Stimulated activated CD4-positive, alpha-beta T cell treated with anti-CD3 and anti-CD28 coated beads, Interleukin-4, amount 100 ng/mL, for 48 hours (primary cell): ENCODE data around the gene SUPT3H.
"Not testable (repeated sequence)": the region's sequence is repeated elsewhere in the genome, so short reads cannot be mapped to it uniquely, and the experiment has no call there.

Source experiments
- DNase-seq, 2 donors: peaks; one replicate each; pipeline ENCODE4 v3.0.0-alpha.2; 2020; ENCODE audit warnings: low read depth in 2 of 2

SUPT3H gene

DNA sequence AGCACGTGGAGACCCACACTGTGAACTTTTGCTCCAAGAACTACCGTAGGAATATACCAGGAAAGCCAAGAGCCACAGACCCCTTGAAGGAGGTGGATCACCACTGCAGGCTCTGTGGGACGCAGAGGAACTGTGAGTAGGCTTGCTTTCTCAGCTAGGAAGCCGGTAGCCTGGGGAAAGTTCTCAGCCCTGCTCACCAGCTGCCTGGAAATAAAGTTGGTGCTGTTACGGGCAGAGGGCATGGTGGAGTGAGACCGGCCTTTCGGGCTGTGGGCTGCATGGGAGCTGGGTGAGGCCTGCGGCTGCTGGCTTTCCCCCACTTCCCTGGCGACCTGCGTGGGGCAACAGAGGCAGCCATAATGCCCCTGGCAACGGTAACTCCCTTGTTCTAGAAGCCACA, 422.6 kb downstream of the SUPT3H start:
- DNase-seq = no peak

DNA sequence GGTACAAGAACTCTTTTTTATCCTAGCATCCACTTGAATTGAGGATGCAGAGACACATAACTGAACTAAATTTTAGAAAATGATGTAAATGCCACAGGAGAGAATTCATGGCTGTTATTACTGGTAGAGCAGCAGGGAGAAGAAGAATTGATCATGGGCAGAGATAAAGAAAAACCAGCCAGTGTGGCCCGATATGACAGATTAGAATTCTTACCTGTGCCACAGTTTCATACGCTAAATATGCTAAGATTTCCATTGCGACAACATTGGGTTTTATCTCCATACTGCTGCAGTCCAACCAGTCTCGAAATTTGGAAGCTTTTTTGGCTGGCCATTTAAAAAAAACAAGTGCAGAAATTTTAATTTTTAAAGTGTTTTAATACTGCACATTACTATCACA, 423.5 kb downstream of the SUPT3H start:
- DNase-seq = no peak

DNA sequence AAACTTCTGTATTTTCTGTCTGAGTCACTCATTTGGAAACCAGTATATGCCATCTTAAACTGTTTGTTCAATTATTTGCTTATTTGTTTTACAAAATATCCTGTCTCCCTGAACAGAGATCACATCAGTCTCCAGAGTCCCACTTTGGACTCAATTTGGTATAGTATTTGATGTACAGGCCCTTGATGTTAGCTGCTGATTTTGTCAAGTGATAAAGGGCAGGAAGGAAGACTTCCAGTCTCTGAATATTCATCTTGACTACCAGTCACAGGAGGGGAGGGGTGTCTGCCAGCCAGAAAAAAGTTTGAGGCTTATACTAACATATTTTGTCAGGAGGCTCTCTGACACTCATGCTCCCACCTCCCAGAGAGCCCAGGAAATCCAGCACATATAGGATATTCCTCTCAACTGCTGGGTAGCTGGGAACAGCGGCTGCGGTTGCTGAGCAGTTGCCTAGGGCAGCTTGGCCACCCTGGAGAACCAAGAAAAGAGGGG, 426.4 kb downstream of the SUPT3H start:
- no peak for DNase-seq

DNA sequence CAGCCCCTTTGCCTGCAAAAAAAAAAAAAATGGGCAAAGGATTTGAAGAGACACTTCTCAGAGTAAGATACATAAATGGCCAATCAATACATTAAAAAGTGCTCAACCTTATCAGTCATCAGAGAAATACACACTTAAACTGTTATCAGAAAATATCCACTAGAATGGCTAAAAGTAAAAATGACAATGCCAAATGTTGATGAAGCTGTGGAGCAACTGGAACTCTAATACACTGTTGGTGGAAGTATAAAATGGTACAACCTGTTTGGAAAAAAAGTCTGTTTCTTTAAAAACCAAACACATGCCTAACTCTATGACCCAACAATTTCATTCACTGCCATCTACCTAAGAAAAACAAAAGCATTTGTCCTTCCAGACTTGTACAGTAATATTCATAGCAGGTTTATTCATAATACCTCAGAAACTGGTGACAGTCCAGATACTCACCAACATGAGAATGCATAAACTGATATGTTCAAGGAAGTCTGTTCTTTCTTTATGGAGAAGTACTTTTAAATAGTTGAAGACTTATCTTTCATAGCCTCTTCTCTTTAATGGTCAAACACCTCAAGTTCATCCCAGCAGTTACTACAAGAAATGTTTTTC, 428.0 kb downstream of the SUPT3H start:
- DNase-seq = no peak

DNA sequence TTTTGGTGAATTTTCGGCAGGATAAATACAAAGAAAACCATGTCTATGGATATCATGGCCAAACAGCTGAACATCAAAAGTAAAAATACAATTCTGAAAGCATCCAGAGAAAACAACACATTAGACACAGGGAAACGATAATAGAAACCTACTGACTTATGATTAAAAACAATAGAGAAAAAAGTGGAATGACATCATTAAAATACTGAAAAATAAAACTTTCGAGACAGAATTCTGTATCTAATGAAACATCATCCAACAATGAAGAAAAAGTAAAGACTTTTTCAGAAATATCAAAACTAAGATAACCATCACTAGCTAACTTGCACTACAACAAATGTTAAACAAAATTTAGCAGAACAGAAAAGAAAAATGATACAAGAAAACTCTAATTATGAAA, 434.2 kb downstream of the SUPT3H start:
- DNase-seq = no peak

DNA sequence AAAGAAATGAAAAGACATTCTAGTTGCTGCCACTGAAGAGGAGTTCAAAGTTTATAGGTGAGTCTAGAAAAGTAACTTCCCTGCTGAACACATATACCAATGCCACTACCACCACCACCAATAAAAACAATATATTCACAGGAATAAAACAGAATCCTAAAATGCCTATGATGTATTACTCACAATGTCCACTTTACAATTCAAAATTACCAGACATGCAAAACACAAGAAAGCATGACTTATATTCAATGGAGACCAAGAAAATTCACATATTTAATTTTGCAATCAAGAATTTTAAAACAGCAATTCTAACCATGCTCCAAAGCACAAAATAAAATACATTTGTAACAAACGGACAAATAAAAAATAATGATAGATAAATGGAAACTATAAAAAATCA, 434.9 kb downstream of the SUPT3H start:
- DNase-seq = no peak

DNA sequence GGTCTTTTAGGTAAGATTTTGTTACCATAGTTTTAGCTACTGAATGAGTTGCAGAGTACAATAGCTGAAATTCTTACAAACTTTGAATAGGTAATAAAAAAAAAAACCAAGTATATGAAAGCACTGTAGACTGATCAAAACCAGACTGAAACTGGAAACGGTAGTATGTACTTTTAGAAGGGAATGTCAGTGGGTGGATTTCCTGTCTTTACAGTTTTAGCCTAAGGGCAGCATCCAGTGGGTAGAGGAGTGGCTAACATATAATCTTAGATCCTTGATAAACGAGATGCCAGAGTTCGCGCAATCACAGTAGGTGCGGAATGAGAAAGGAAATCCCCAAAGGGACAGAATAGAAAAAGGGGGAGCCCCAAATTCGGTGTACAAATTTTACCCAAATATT, 435.5 kb downstream of the SUPT3H start:
- DNase-seq = no peak

DNA sequence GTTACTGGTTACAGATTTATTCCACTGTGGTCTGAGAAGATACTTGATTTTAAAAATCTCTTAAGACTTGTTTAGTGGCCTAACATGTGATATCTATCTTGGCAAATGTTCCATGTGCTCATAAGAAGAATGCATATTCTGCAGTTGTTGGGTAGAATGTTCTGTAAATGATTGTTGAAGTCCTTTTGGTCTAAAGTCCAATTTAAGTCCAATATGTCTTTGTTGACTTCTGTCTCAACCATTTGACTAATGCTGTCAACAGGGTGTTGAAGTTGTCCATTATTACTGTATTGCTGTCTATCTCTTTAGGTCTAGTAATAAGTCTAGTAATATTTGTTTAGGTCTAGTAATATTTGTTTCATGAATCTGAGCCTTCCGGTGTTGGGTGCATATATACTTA, 437.4 kb downstream of the SUPT3H start:
- no peak for DNase-seq

DNA sequence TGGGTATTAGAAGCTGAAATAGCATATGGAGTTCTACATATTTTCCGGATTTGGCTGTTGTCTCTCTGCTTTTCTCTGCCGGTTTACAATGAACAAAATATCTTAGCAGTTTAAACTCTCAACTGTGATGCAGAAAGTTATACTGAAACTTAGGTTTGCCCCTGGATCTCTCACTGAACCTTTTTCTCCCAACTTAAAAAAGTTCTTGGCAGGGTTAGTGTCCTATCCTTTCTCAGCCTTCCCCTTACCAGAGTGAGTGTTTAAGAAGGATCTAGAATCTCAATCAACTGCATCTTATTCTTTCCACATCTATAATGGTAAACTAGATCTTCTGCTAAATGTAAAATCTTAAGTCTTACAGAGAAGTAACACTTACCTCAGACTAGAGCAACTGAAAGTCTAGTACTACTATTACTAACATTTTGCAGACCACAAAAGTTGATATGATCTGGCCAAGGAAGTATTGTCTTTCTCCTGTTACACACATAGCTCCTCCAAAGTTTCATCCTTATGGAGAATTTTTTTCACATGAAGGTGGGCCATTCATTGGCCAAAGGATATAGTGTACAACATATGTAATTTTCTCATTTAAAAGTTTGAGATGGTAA, 441.9 kb downstream of the SUPT3H start:
- no peak for DNase-seq

DNA sequence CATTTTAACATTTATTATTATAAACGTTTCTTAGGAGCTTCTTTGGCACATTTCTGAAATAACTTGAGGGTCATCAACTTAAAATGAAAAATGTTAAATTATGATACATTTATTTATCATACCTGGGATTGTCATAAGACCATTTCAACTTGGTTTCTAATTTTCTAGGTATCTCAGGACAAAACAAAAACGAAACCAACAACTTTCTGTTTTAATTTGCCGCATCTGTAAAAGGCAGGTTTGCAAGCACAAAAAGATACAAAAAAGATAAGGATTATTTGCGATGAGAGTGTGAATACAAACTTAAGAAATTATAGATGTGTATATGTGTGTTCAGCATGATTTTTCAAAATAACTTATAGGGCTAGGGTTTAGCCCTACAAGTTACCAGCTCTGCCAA, 444.6 kb downstream of the SUPT3H start:
- DNase-seq = no peak

DNA sequence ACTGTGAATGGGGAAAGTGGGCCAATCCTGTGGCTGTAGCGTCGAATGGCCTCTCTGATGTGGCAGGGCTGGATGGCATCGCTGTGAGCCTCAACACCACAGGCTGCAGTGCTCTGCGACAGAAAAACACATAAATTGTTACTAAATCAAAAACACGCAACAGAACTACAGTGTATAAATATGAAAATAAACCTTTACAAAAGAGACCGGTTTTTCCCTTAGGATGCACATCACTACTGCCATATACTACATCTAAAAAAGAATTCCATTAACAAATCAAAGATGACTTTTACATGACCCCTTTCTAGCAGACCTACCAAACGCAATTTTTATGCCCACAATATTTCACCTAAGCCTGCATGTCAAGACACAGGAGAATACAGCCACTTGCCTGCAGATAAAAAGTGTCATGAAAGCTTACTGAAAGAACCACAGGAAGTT, 445.1 kb downstream of the SUPT3H start:
- no peak for DNase-seq

DNA sequence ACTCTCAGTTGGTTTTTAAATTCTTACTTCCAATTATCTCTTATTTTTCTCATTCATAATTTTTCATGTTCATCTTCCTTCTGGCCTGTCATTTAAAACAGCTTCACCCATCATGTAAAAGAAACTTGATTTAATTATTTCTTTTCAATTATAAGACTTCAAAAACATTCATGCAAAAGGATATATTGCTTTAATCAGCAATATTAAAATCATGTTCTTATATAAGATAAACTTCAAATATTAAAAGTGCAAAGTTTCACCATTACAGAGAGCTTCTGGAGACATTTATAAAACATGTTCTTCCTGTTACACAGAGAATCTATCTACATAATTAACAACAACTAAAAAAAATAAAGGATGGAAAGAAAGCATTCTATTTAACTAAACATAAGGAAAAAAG, 446.3 kb downstream of the SUPT3H start:
- no peak for DNase-seq

DNA sequence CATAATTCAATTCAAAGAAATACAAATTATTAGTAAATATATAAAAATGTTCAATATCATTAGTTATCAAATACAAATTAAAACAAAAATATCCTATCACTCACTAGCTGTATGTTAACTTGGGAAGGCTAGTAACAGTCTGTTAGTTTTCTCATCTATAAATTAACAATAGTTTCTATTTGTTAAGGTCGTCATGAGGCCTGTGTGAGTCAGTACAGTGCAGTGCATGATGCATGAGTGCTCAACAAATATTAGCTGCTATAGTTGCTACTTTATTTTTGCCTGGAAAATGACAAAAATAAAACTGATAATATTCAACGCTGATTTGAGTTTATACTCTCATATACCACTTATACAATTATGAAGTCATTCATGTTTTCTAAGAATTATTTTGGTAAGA, 451.2 kb downstream of the SUPT3H start:
- DNase-seq = no peak

DNA sequence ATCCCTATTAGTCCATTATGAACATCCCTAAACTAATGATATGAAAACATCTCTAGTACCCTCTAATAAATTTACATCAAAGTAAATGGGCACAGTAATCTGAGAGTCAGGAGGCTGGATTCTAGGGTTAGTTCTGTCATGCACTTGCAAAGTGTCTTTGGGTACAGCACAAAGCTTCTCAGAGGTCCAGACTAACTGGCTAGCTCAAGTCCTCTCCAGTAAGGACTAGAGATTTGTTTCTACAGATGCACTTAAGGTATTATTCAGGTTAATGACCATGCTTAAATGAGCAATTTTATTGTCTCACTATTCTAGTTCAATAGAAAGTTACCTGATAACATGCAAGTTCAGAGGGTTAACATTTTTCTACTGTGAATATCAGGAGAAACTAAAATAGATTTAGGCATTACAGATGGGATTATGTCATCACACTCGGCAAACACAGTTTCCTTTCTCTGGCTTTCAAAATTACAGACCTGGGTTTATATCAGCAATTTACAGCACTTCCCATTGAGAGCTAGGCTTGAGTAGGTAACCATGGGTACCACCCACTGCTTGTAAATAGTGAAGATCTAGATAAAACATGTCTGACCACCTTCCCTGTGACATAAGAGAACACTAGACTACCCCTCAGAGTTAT, 452.5 kb downstream of the SUPT3H start:
- no peak for DNase-seq

DNA sequence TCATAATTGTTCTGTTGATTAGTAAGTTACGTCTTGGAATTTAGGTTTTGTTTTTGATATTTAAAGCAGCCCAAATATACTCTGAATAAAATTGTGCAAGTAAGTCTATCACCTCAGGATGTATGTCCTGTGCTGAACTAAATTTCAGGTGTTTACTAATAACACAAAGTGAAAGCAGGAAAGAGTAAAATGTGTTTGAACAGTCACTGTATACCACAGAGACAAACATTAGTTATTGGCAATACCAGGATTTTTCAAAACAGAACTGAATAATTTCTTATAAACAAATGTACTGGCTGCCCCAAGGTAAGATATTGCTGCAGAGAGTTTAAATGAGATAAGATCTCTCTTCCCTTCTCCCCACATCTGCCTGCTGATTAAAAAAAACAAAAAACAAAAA, 454.3 kb downstream of the SUPT3H start:
- no peak for DNase-seq

DNA sequence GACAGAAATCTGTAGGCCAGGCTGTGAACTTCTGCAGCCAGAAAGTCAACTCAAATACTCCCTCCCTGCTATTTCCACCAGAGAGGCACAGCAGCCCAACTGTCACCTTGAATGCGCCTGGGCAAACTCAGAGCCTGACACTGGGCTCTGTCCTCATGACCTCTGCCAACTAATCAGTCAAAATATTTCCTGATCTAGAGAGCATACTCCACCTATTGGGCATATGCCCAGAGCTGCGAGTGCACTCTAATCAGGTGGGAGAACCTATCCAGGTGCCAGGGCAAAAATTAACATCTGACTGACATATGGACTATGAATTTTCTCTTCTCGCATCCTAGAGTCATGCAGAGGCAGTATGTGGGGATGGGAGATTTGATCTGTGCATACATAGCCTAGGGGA, 455.9 kb downstream of the SUPT3H start:
- no peak for DNase-seq

DNA sequence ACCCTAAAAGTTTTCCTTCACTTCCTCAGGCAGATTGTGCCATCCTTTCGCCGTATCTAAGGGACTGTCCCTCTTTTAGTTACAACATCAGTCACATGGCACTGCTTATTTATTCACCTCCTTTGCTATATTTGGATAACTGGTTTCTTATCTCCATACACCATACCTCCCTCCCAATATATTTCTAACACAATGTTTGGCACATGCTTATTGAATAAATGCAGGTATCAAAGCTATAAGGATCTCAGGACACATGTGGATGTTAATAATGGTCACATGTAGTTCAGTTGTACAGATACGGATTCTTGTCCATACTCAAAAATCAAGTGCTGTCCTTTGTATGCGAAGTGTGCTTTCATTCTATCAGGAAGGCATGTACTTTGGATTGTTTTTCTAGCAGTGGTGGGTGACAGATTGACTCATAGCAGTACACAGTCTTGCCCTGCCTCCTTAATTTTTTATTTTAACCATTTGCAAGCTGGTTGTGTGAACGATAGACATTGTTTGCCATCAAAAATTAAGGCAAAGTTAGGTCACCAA, 456.7 kb downstream of the SUPT3H start:
- DNase-seq = no peak

DNA sequence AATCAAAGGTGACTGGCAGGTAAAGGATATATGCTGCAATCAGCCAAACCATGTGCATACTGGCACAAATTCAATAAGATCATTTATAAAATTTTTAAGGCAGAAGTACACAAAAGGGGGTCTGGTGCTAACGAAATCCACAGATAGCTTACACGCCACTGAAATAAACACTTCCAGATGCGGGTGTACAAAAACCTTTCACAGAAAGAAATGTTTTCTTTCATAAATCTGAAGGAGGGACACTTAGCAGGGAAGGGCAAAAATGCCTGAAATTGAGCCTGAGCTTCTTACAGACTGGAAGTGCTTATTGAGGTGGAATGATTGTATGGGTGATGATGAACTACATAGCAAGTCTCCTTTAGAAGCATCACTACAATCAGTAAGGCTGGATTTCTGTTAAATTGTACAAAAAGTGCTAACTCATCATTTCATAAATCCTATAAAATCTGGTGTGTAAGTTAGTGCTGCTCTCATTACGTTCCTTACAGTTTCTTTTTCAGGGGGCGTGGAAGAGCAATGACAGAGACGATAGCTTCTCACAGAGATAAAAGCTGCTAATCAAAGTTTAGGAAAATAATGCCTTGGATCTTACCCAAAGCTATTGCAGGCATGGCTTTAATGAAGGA, 458.9 kb downstream of the SUPT3H start:
- DNase-seq = no peak

DNA sequence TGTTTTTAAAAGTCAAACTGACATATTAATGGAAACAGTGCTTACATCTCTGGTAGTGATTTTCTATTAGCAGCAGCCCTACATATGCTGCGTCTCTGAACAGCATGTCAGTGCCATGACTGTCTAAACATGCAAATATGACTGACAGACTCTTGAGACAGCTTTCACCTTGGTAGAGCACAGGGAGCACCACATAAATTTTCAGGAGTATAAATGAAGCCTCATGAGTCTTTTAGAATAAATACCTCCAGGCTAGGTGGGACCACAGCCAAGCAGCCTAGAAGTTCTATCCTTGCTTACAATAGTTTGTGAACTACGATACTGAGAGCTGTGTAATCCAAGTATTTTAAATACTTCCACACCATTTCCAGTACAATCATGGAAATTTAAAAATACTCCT, 460.3 kb downstream of the SUPT3H start:
- DNase-seq = no peak

DNA sequence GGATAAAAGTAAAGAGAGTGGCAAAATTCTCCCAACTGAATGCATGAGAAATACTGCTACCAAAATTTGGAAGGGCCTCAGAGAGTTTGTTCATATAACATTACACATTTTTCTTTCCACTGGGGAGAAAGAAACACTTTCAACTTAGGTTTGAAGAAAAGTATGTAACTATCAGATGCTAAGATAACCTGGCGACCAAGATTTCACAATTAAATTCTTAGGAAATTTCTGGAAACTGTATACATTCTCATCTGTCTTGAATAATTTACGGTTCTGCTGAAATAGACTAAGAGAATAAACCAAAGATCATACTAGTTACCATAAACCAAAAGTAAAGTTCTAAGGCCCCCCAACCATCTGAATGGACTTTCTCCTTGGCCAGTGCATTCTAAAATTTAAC, 462.6 kb downstream of the SUPT3H start:
- DNase-seq = no peak

DNA sequence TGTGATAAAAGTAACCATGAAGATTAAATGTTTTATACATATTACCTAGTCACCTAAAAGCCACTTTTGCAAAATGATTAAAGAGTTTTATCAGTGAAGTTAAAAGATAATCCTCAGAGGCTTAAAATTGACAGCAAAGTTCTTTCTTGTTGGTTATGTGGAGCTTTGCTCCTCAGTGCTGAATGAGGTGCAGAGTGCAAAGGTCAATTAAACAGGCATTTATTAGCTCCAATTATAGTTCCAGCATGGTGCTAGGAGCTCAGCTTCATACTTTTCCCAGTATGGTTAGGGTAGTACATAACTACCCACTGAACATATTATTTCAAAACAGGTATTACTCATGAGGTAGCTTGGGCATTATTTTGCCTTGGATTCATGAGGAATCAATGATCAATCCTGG, 463.6 kb downstream of the SUPT3H start:
- DNase-seq = no peak

DNA sequence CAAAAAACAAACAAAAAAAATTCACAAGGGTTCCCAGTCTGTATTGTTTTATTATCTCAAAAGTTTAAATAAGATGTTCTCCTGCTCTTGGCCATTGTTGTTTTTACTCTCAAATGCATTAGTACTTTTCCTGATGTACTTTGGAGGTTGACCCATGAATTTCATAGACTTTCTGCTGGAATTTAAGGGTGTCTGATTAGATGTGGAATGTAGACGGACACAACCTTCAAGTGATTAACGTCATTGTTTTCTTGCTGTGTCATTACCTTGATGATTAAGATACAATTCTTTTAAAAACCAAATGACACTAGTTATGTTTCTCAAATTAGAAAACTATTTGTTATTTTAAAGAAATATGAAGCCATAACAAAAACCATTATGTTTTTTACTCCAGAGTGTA, 471.0 kb downstream of the SUPT3H start:
- no peak for DNase-seq

DNA sequence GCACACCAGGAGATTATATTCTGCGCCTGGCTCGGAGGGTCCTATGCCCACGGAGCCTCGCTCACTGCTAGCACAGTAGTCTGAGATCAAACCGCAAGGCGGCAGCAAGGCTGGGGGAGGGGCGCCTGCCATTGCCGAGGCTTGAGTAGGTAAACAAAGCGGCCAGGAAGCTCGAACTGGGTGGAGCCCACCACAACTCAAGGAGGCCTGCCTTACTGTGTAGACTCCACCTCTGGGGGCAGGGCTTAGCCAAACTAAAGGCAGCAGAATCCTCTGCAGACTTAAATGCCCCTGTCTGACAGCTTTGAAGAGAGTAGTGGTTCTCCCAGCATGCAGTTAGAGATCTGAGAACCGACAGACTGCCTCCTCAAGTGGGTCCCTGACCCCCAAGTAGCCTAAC, 477.4 kb downstream of the SUPT3H start:
- not testable (repeated sequence) for DNase-seq
